DMS 273 treated with DMSO at 0.1 percent for 48 hours (cell line): ENCODE measurements around the gene INPP5A.
"Not testable (repeated sequence)": the region's sequence is repeated elsewhere in the genome, so short reads cannot be mapped to it uniquely, and the experiment has no call there.

Experiments
- DNase-seq: peaks from one replicate; lab custom pipeline; 2025; lab: John Stamatoyannopoulos, UW

INPP5A gene

DNA sequence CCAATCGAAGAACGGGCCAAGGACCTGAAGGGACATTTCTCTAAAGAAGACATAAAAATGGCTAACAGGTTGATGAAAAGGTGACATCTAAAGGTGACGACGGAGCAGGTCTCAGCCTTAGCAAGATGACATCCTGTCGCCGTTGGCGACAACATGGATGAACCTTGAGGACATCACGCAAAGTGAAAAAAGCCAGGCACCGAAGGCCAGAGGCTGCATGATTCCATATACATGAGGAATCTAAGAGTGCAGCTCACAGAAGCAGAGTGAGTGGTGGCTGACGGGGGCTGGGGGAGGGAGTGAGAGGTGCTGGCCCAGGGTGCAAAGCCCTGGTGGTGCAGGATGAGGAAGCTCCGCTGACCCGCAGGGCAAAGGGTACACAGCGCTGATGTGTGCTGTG is 282.5 kb downstream of the INPP5A start:
- DNase-seq: no peak

DNA sequence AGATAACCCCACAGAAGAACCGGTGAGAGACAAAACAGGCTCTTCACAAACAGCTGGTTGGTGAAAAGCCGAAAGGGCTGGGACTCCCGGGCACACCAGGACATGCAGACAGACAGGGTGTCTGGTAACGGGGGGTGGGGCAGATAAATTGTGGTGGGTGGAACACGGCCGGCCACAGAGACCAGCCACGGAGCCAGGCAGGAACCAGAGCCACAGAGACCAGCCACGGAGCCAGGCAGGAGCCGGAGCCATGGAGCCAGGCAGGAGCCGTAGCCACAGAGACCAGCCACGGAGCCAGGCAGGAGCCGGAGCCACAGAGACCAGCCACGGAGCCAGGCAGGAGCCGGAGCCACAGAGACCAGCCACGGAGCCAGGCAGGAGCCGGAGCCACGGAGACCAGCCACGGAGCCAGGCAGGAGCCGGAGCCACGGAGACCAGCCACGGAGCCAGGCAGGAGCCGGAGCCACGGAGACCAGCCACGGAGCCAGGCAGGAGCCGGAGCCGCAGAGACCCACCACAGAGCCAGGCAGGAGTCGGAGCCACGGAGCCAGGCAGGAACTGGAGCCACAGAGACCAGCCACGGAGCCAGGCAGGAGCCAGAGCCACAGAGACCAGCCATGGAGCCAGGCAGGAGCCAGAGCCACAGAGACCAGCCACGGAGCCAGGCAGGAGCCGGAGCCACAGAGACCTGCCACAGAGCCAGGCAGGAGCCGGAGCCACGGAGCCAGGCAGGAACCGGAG is 288.4 kb downstream of the INPP5A start:
- DNase-seq: not testable (repeated sequence)

DNA sequence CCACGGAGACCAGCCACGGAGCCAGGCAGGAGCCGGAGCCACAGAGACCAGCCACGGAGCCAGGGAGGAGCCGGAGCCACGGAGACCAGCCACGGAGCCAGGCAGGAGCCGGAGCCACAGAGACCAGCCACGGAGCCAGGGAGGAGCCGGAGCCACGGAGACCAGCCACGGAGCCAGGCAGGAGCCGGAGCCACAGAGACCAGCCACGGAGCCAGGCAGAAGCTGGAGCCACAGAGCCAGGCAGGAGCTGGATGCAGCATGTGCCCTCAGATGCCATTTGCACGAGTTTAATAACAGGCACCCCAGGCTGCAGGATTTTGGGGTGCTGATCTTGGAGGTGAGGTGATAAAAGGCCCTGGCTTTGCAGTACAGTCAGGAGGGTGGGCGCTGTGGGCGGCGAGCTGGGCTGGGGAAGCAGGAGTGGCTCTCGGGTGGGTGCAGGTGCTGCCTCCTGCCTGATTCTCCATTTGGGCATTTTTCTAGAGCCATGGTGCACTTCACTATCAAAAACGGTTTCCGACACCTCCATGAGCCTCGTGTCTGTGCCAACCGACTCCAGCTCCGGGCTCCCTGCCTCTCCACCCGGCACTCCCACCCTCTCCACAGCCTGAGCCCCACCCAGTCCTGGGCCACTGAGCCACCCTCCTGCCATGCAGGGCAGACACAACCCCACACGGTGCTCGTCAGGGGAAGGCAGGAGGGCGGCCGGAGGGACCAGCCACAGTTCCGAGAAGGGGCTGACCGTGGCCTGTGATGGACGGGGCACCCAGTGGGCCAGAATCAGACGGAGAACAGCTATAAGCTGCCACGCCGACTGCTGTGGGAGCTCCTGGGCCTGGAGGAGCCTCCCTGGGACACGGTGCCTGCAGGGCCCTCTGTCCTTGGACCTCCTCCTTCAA is 289.2 kb downstream of the INPP5A start:
- no peak for DNase-seq

DNA sequence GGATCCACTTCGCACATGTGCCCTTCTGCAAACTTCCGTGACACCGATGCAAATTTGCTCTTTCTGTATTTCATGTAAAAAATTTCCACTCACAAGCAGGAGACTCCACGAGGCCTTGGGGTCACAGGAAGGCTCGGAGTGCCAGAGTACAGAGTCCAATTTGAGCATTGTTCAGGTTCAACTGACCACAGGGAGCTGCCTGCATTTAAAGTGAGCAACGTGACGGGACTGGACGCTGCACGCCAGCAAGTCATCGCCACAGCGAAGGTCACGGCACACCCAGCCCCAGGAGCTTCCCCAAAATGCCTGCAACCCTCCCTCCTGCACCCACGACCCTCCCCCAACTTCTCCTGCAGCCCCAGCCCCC is 289.8 kb downstream of the INPP5A start:
- no peak for DNase-seq

DNA sequence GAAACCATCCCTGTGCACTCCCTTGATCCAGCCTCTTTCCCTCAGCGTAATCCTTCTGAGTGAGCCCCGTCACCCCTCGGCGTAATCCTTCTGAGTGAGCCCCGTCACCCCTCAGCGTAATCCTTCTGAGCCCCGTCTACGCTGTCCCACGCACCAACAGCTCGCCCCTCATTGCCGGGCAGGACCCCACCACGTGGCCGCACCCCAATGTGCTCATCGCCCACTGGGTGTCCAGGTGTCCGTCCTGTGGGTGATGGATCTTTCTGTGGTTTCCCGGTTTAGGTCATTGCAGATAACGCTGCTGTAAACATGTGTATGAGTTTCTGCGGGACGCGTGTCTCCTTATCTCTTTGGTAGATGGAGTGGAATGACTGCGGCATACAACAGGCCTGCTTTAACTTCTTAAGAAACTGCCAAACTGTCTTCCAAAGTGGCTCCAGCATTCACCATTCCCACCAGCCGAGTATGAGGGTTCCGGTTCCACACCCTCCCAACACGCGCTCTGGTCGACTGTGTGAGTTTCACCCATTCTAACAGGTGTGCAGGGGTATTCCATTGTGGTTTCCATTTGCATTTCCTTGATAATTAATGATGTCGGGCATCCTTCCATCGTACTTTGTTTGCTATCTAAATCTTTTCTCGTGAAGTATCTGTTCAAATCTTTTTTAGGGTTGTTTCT is 290.4 kb downstream of the INPP5A start:
- DNase-seq: no peak

DNA sequence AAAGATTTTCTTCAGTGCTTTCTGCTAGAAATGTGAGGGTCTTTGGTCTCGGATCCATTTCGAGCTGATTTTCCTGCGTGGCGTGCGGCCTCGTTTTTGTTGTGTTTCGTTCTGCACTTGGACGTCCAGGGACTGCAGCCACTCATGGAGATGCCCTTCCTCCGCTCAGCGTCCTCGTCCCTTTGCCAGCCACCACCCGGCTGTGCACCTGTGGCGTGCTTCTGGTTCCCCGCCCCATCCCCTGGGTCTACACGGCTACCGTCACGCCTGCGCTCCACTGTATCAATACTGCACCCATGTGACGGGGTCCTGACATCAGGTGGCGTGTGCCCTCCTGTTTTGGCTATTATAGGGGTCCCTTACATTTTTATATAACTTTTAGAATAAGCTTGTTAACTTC is 291.1 kb downstream of the INPP5A start:
- DNase-seq: no peak

DNA sequence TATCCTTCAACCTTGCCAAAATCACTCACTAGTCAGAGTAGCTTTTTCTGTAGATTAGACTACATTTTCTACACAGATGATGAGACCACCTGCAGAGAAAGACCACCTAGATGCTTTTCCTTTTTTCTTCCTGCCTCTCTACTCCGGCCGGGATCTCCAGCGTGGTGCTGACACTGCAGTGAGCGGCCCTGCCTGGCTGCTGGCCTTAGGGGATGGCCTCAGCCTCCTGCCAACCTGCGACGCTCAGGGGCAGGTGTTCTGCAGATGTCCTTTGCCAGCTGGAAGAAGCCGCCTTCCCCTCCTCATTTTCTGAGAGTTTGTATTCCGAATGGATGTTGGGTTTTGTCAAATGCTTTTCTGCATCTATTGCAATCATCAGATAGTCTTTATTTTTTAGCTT is 291.8 kb downstream of the INPP5A start:
- no peak for DNase-seq

DNA sequence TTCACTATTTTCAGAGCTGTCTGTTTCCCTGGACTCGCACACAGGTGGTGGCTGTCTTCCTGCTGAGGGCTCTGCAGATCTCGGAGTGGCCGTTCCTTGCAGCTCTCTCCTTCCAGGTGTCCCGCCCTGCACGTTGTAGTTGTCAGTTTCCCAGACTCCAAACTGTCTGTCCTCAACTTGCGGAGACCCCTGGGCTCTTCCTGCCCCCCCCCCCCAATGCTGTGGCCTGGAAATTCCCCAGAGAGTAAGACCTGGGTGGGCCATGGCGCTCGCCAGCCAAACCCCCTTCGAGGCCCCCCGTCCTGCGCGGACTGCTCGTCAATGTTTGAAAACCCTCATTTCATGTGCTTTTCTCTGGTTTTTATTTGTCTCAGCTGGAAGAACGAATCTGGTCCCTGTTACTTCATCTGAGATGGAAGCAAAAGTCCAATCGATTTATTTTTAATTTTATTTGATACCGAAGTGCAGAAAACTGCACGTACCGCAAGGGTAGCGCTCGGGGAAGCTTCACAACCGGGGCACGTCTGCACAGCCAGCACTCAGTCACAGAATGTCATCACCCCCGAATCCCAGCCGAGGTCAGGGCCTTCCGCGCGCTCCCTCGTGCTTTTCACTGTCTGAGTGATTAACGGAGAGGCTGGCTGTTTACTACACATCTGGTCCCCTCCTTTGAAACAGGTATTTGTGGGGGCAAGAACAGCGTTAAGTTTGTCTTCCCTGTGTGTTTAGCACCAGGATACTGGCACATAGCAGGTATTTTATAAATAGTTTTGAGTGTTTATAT is 294.8 kb downstream of the INPP5A start:
- DNase-seq: no peak
